Progenitor cell of endocrine pancreas (in vitro differentiated cells): Measurements from ENCODE around the gene KDM2A. TPM values are rescaled to one million over a fixed set of nuclear protein-coding genes. Genes with fewer than 3 reads are reported as not detected.
A peak's percentile ranks its signal among the peaks of the same experiment; 100 is the strongest.

ENCODE experiments used
- DNase-seq: peaks from one replicate; pipeline ENCODE4 v3.0.0; 2021; ENCODE audit warnings: low spot score; ENCODE audit not compliant: unreplicated experiment
- H3K27ac Mint-ChIP-seq: 2 replicates; pipeline ENCODE4 v1.8.0; 2021; ENCODE audit warnings: mild to moderate bottlenecking, moderate library complexity, mixed read lengths
- H3K27me3 Mint-ChIP-seq: 2 replicates; pipeline ENCODE4 v1.8.0; 2021; ENCODE audit warnings: mixed read lengths
- H3K36me3 Mint-ChIP-seq: 2 replicates; pipeline ENCODE4 v1.8.0; 2022; ENCODE audit warnings: mixed read lengths; ENCODE audit not compliant: insufficient read depth
- H3K4me1 Mint-ChIP-seq: 2 replicates; pipeline ENCODE4 v1.8.0; 2021; ENCODE audit warnings: low read depth, mixed read lengths
- H3K4me3 Mint-ChIP-seq: 2 replicates; pipeline ENCODE4 v1.8.0; 2021; ENCODE audit warnings: low read depth, mild to moderate bottlenecking, moderate library complexity, mixed read lengths
- H3K9me3 Mint-ChIP-seq: 2 replicates; pipeline ENCODE4 v1.8.0; 2021; ENCODE audit warnings: low read depth, mixed read lengths
- long read RNA-seq: library from polyadenylated mRNA; unstranded; transcript quantifications from one replicate; pipeline ENCODE4 v2.0.0, GENCODE V29; 2020
- total RNA-seq: library from RNA; stranded (reverse); gene quantifications from 2 replicates; pipeline ENCODE4 v1.2.1, GENCODE V29; 2021
- TF ChIP-seq, protein P1 (sequence below): fragments of 200-600 bp; sonication (generic); IDR thresholded peaks from one replicate; pipeline ENCODE4 v1.5.0; 2021; ENCODE audit warnings: antibody characterized with exemption, mild to moderate bottlenecking; ENCODE audit not compliant: unreplicated experiment

The KDM2A gene
- total RNA-seq, result 102 and 108 TPM in 2 replicates
- long read RNA-seq, partial matches to known transcripts, result 1 of 12 reads
- long read RNA-seq, other reads (novel, unspliced or antisense), result 11 of 12 reads

DNA sequence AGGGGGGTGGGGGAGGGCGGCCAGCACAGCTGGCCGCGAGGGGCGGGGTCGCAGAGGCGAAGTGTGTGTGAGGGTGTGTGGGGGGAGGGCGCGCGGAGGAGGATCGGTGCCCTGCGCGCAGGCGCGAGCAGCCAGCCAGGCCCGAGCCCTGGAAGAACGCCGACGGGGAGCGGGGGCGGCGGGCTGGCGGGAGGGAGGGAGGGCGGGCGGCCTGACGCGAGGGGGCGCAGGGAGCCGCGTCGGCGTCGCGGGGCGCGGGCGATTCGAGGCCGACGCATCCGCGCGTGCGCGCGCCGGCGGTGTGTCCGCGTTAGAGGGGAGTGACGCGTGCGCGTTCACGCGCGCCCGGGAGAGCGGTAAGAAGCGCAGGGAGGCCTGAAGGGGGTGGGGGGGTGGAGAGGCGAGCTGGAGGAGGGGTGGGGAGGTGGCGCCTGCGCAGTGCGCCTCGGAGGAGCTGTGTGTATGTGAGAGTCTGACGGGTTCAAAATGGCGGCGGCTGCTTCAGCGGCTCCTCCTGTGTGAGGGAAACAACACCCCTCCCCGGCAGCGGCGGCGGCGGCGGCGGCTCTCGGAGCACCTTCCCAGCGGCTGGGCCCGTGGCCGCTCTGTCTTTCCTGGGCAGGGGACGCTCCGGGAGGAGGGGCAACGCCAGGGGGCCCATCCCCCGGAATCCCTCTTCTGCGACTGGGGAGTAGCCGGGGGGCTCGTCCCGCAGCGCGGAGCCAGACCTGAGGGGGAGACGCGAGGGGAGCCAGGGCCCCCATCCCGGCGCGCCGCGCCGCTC, at the start of gene KDM2A:
Gene KDM2A (plus strand): TSS at position 463 of the 784 bp plus-strand sequence. CDS start 2,054 bp downstream, outside the sequence.
- H3K27me3 Mint-ChIP-seq, result no peaks in the 10 kb centered on the region
- no peaks in the 10 kb centered on the region for H3K9me3 Mint-ChIP-seq
- H3K4me1 Mint-ChIP-seq, result peaks cover 19% of the 10 kb centered on the region
- DNase-seq, result peak; percentile 96
- peak within 1 kb of the TSS; percentile 91 for H3K4me3 Mint-ChIP-seq
- H3K27ac Mint-ChIP-seq, result peak within 1 kb of the TSS; percentile 98
- TF ChIP-seq, protein P1, sequence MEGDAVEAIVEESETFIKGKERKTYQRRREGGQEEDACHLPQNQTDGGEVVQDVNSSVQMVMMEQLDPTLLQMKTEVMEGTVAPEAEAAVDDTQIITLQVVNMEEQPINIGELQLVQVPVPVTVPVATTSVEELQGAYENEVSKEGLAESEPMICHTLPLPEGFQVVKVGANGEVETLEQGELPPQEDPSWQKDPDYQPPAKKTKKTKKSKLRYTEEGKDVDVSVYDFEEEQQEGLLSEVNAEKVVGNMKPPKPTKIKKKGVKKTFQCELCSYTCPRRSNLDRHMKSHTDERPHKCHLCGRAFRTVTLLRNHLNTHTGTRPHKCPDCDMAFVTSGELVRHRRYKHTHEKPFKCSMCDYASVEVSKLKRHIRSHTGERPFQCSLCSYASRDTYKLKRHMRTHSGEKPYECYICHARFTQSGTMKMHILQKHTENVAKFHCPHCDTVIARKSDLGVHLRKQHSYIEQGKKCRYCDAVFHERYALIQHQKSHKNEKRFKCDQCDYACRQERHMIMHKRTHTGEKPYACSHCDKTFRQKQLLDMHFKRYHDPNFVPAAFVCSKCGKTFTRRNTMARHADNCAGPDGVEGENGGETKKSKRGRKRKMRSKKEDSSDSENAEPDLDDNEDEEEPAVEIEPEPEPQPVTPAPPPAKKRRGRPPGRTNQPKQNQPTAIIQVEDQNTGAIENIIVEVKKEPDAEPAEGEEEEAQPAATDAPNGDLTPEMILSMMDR, result peak; percentile 50
- no peaks in the 10 kb centered on the region for H3K36me3 Mint-ChIP-seq

DNA sequence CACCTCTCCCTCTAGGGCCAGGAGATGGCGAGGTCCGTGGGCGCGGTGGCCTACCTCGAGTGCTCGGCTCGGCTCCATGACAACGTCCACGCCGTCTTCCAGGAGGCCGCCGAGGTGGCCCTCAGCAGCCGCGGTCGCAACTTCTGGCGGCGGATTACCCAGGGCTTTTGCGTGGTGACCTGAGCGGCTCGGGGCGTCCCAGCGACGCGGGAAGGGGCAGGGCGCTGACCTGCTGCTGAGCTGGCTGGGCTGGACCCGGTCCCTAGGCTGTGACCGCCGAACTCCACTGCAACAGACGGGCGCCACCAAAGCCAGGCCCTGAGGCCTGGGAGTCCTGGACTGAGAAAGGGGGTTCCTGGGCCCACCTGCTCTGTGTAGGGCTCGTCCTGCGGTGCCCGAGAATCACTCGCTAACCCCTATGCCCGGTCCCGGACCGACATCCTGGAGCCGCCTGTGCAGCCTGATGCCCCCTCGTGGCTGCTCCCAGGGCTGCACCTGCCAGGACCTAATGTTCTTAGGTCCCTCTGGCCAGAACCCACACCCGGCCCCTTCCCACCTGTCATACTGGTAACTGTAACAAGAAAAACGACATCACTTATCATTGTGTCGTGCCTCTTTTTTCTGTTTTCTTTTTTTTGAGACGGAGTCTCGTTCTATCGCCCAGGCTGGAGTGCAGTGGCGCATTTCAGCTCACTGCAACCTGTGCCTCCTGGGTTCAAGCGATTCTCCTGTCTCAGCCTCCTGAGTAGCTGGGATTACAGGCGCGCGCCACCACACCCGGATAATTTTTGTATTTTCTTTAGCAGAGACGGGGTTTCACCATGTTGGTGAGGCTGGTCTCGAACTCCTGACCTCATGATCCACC, 47.4 kb upstream of the KDM2A start:
- Mint-ChIP-seq H3K4me3 (peak overlapping the region; percentile 24), H3K36me3 (peaks cover 2% of the 10 kb centered on the region), H3K27me3 (peaks cover 4% of the 10 kb centered on the region), H3K27ac (no peak overlapping the region), H3K9me3 (no peaks in the 10 kb centered on the region), H3K4me1 (peaks cover 2% of the 10 kb centered on the region)
- TF ChIP-seq, protein P1, result peak; percentile 89
- peak; percentile 73 for DNase-seq

DNA sequence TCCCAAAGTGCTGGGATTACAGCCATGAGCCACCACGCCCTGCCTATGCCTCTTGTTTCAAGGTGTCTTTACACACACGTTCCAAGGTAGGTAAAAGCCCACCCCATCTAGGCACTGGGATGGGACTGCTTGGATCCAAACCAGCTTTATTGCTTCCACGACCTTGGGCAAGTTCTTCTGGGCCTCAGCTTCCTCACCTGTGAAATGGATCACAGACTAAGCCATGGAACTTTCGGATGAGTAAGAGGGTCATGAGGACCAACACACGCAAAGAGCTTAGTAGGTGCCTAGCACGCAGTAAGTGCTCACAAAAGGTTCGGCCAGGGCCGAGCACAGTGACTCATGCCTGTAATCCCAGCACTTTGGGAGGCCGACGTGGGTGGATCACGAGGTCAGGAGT, 46.8 kb upstream of the KDM2A start:
- TF ChIP-seq, protein P1, result no peak
- DNase-seq, result no peak
- Mint-ChIP-seq H3K9me3 (no peaks in the 10 kb centered on the region), H3K27me3 (peaks cover 4% of the 10 kb centered on the region), H3K36me3 (peaks cover 2% of the 10 kb centered on the region), H3K4me3 (no peak overlapping the region), H3K4me1 (peaks cover 2% of the 10 kb centered on the region), H3K27ac (no peak overlapping the region)

DNA sequence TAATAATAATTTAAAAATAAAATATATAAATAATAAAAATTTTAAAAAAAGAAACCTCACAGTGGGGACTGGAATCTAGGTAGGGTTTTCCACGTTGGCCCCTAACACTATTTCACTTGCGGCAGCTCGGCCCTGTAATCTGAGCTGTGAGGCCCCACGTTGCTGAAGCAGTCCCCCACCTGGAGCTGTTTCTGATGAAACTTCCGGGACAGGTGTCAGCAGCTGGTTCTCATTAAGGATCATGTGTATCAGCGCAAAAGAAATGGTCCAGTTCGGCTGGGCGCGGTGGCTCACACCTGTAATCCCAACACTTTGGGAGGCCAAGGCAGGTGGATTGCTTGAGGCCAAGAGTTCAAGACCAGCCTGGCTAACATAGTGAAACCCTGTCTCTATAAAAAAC, 45.2 kb upstream of the KDM2A start:
- TF ChIP-seq, protein P1, result no peak
- H3K27me3 Mint-ChIP-seq, result peaks cover 4% of the 10 kb centered on the region
- H3K4me3 Mint-ChIP-seq, result no peak overlapping the region
- H3K4me1 Mint-ChIP-seq, result peaks cover 5% of the 10 kb centered on the region
- H3K36me3 Mint-ChIP-seq, result peaks cover 2% of the 10 kb centered on the region
- no peaks in the 10 kb centered on the region for H3K9me3 Mint-ChIP-seq
- no peak for DNase-seq
- H3K27ac Mint-ChIP-seq, result no peak overlapping the region

DNA sequence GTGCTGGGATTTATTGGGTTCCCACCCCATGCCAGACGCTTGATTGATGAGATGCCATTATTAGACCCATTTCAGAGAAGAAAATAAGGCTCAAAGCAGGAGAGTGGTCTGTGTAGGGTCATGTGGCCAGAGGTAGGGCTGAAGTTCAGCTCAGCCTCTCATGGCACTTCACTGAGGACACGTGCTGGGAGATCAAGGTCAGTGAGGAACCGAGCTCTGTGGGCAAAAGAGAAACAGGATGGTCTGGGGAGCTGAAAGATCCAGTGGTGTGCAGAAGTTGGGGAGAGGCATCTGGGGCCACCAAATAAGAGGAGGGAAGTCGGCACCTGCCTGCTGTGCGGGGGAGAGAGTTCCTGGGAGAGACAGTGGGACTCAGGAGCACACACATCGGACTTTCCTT, 42.9 kb upstream of the KDM2A start:
- Mint-ChIP-seq H3K4me1 (peaks cover 6% of the 10 kb centered on the region), H3K27me3 (peaks cover 4% of the 10 kb centered on the region), H3K9me3 (no peaks in the 10 kb centered on the region), H3K4me3 (no peak overlapping the region), H3K36me3 (peaks cover 2% of the 10 kb centered on the region), H3K27ac (no peak overlapping the region)
- DNase-seq, result no peak
- TF ChIP-seq, protein P1, result no peak
